ENCODE results near the gene ACTA1.
"Not testable (repeated sequence)": the region's sequence is repeated elsewhere in the genome, so short reads cannot be mapped to it uniquely, and the experiment has no call there.

Gene ACTA1

GRCh38 chr1:229407206-229408026 is 26.5 kb downstream of the ACTA1 start:
- DNase-seq = no peak

GRCh38 chr1:229406798-229407197 is 27.1 kb downstream of the ACTA1 start:
- DNase-seq = no peak

- no peak for DNase-seq
Measured at GRCh38 chr1:229403573-229403972, 30.3 kb downstream of the ACTA1 start.

- DNase-seq = no peak
Measured at GRCh38 chr1:229402993-229403392, 30.9 kb downstream of the ACTA1 start.

DNA sequence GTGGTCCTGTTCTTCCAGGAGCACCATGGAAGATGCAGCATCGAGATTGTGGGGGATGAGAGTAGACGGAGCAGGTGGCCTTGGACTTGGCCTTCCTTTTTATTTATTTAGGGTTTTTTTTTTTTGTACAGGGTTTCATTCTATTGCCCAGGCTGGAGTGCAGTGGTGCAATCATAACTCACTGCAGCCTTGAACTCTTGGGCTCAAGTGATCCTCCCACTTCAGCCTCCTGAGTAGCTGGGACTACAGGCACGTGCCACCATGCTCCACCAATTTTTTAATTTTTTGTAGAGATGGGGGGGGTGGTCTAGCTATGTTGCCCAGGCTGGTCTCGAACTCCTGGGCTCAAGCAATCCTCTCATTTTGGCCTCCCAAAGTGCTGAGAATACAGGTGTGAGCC is 31.6 kb downstream of the ACTA1 start:
- DNase-seq = not testable (repeated sequence)

DNA sequence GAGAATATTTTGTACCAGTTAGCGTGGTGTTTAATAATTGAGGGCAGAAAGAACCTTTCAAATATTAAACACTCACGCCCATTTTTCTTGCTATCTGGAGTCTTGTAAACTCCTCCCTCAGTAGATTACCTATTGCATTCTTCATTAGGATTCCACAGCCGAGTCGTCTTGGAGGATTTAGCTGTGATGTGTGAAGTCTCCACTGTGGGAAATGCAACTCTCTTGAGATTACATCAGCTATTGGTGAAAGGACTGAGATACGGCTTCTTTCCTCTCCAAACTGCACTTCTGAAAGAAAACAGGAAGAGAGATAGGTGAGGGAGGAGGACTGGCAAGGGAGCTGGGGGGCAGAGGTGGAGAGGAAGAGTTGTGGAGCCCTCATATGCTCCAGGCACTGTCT is 36.1 kb downstream of the ACTA1 start:
- DNase-seq = no peak

DNA sequence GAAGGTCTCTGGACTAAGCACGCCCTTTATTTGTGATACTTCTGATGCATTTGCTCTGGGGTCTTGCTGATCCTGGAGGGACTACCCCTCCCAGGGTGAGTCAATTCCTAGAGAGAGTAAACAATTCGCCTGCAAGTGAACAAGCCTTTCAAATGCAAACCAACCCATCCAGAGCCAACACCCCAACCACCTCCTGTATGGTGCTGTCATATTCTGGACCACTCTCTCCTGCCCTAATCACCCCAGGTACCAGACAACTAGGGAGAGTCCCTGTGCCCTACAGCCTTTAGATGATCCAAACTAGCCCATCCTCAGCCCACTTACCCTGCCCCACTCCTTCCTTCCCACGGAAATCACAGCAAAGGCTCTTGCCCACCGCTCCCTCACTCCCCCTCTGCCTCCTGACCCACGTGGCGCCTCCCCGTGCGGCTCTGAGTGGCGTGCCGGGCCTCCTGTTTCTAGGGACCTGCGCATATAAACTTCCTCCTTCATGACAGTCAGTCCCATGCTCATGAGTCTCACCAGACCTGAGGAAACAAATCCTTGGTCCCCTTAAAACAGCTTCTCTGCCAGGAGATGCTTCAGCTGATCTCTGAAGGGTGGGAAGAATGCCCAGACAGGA is 37.2 kb downstream of the ACTA1 start:
- no peak for DNase-seq

DNA sequence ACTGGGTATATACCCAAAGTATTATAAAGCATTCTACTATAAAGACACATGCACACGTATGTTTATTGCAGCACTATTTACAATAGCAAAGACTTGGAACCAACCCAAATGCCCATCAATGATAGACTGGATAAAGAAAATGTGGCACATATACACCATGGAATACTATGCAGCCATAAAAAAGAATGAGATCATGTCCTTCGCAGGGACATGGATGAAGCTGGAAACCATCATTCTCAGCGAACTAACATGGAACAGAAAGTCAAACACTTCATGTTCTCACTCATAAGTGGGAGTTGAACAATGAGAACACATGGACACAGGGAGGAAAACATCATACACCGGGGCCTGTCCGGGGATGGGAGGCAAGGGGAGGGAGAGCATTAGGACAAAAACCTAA is 39.4 kb downstream of the ACTA1 start:
- not testable (repeated sequence) for DNase-seq

DNA sequence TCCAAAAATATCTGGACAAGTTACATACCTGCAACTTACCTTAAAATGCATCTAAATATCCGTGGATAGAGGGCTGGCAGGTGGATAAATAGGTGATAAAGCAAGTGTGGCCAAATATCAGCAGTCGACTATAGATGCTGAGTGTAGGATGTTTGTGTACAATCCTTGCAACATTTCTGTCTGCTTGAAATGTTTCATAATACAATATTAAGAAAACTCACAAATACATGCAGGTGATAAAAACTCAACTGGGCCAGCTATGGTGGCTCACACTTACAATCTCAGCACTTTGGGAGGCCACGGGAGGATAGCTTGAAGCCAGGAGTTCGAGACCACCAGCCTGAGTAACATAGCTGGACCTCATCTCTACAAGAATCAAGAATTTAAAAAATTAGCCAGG is 41.0 kb downstream of the ACTA1 start:
- no peak for DNase-seq

GRCh38 chr1:229390130-229390529 is 43.8 kb downstream of the ACTA1 start:
- no peak for DNase-seq

DNA sequence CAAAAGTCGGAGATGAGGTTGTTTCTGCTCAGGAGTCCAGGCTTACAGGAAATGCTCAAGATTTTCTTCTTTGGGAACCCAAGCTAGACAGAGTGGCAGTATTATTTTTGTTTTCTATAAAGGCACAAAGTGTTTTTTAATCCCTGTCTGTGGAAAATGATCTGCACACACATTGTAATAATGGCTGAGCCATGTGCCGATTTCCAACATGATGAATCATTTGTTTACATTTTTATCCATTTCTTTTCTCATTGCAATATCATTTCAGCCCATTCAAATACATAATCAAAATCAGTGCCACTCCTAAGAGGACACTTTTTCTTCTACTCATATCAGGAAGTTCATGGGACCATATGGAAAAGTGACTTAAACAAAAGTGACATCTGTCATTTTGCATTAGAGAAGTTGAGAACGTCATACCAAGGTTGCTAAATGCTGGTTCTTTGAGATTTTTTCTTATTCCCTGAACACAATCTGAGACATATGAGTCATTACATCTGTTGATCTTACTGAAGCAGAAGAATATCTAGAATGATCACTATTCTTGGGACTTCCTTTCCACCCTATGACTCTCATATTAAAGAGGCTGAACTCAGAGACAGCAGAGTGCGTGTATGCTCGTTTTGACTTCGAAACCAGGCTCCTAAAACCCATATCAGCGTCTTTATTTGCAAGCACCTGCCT is 44.9 kb downstream of the ACTA1 start:
- DNase-seq = no peak

DNA sequence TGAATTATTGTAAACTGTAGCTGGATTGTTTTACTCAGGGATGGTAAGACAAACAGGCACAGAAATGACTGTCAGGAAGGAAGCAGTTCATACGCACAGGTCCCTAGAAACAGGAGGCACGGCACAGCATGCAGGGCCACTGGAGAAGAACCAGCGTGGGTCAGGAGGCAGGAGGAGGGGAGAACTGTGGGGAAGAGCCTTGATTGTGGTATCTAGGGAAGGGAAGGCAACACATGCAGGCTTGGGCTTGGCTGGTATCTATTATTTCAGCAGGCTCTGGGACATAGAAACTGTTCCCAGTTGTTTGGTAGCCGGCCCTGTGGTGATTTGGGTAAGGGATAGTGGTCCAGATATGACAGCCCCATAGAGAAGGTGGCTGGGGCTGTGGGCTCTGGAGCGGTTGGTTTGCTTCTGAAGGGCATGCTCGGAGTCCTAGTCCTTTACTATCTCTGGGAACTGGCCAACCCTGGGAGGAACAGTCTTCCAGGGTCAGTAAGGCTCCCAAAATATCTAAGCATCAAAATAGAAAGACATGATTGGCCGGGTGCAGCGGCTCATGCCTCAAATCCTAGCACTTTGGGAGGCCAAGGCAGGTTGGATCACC is 47.9 kb downstream of the ACTA1 start:
- DNase-seq = no peak

DNA sequence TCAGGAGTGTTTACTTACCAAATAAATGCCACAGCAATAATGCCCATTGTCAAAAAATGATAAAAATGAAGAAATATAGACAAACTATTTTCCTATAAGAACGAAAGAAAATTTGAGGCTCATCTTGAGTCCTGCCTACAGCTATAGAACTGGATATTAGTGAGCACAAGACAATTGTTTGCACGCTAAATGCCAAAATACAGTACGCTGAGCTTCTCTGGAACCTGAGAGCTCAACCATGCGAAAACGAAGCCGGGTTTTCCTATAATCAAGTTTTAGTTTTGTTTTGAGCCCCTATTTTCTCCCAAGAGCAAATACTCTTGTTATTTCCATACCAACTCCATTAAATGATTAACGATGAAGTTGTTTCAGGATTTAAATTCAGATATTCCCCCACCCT is 49.1 kb downstream of the ACTA1 start:
- DNase-seq = no peak

DNA sequence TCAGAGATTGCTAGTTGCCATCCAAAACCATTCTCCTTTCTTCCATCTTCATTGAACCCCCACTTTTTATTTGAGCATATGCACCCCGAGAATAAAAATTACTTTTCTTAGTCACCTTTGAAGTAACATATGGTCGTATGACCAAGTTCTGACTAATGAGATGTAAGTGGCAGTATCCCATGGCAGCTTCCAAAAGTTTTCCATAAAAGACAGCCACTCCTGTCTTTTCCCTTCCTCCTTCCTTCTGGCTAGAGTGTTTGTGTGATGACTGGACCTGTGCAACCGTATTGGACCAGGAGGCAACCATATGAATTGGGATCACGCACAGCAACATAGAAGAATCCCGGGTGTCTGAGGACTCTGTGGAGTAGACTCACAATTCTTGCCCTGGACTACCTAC is 49.9 kb downstream of the ACTA1 start:
- no peak for DNase-seq

DNA sequence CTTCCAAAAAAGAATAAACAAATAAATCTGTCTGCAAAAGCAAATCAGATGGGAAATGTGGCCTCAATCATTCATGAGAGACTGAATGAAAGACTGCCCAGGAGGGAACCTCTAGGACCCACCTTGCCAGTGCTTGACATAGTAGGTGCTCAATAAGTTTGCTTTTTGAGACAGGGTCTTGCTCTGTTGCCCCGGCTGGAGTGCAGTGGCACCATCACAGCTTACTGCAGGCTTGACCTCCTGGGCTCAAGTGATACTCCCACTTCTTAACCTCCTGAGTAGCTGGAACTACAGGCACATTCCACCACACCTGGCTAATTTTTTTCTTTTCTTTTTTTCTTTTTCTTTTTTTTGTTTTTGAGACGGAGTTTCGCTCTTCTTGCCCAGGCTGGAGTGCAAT is 50.7 kb downstream of the ACTA1 start:
- DNase-seq = no peak
